OCI-LY3 (cell line): ENCODE measurements around the gene NUSAP1.
"Not testable (repeated sequence)": the region's sequence is repeated elsewhere in the genome, so short reads cannot be mapped to it uniquely, and the experiment has no call there.

Source experiments
- EZH2phosphoT487 ChIP-seq: fragments of 200-600 bp; shearing (Covaris generic); IDR thresholded peaks from 2 replicates; pipeline ENCODE4 v1.6.1; 2018; ENCODE audit warnings: antibody characterized with exemption, mixed run types, low read depth
- TF ChIP-seq, protein P1 (sequence below): fragments of 200-600, 300-600 bp; sonication (generic); IDR thresholded peaks from 2 replicates; pipeline ENCODE4 v1.5.1; 2014; ENCODE audit warnings: antibody characterized with exemption, low read length, low read depth

DNA sequence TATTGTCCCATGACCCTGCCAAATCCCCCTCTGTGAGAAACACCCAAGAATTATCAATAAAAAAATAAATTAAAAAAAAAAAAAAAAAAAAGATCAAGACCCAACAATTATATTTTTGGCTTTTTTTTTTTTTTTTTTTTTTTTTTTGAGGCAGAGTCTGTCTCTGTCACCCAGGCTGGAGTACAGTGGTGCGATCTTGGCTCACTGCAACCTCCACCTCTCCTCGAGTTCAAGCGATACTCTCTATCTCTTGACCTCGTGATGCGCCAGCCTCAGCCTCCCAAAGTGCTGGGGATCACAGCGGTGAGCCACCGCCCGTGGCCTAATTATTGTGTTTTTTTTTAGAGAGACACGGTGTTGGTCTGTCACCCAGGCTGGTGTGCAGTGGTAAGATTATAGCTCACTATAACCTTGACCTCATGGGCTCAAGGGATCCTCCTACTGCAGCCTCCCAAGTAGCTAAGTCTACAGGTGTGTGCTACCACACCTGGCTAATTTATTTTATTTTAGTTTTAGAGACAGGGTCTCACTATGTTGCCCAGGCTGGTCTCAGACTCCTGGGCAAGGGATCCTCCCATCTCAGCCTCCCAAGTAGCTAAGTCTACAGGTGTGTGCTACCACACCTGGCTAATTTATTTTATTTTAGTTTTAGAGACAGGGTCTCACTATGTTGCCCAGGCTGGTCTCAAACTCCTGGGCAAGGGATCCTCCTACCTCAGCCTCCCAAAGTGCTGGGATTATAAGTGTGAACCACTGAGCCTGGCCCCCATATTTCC lies 51.5 kb downstream of the NUSAP1 start:
- TF ChIP-seq, protein P1, sequence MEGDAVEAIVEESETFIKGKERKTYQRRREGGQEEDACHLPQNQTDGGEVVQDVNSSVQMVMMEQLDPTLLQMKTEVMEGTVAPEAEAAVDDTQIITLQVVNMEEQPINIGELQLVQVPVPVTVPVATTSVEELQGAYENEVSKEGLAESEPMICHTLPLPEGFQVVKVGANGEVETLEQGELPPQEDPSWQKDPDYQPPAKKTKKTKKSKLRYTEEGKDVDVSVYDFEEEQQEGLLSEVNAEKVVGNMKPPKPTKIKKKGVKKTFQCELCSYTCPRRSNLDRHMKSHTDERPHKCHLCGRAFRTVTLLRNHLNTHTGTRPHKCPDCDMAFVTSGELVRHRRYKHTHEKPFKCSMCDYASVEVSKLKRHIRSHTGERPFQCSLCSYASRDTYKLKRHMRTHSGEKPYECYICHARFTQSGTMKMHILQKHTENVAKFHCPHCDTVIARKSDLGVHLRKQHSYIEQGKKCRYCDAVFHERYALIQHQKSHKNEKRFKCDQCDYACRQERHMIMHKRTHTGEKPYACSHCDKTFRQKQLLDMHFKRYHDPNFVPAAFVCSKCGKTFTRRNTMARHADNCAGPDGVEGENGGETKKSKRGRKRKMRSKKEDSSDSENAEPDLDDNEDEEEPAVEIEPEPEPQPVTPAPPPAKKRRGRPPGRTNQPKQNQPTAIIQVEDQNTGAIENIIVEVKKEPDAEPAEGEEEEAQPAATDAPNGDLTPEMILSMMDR: not testable (repeated sequence)
- TF ChIP-seq EZH2phosphoT487: not testable (repeated sequence)
